Neural progenitor cell (in vitro differentiated cells): Measurements from ENCODE around the gene ROR2.

Source experiments
- EZH2 ChIP-seq: fragments of 200-600 bp; sonication (generic); IDR thresholded peaks from 2 replicates; pipeline ENCODE4 v1.6.1; 2017; ENCODE audit warnings: antibody characterized with exemption, mild to moderate bottlenecking, moderate library complexity
- EZH2phosphoT487 ChIP-seq: fragments of 200-600 bp; sonication (generic); IDR thresholded peaks from 2 replicates; pipeline ENCODE4 v1.6.1; 2017; ENCODE audit warnings: antibody characterized with exemption
- TF ChIP-seq, protein P1 (sequence below): fragments of 200-600 bp; sonication (generic); IDR thresholded peaks from 2 replicates; pipeline ENCODE4 v1.5.1; 2017; ENCODE audit warnings: antibody characterized with exemption, mild to moderate bottlenecking

GRCh38 chr9:91905237-91905650 lies 44.8 kb downstream of the ROR2 start:
- TF ChIP-seq, protein P1, sequence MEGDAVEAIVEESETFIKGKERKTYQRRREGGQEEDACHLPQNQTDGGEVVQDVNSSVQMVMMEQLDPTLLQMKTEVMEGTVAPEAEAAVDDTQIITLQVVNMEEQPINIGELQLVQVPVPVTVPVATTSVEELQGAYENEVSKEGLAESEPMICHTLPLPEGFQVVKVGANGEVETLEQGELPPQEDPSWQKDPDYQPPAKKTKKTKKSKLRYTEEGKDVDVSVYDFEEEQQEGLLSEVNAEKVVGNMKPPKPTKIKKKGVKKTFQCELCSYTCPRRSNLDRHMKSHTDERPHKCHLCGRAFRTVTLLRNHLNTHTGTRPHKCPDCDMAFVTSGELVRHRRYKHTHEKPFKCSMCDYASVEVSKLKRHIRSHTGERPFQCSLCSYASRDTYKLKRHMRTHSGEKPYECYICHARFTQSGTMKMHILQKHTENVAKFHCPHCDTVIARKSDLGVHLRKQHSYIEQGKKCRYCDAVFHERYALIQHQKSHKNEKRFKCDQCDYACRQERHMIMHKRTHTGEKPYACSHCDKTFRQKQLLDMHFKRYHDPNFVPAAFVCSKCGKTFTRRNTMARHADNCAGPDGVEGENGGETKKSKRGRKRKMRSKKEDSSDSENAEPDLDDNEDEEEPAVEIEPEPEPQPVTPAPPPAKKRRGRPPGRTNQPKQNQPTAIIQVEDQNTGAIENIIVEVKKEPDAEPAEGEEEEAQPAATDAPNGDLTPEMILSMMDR = no peak
- TF ChIP-seq EZH2 (no peak), EZH2phosphoT487 (no peak)
